IMR-90 (cell line): ENCODE measurements around the gene FHAD1. TPM values are rescaled to one million over a fixed set of nuclear protein-coding genes. Genes with fewer than 3 reads are reported as not detected.

ENCODE experiments used
- ATAC-seq: fragments of 200-7000 bp; cut with Tn5 transposase; 2 replicates; pipeline ENCODE4 v1.9.1; 2020; ENCODE audit warnings: low read depth, mild to moderate bottlenecking, moderate library complexity
- BruUV-seq: library from RNA; stranded (reverse); fragments of 400-500 nt; replicated peaks from 2 replicates; lab custom pipeline; 2021; lab: Mats Ljungman, UMichigan
- CTCF ChIA-PET: fragments of 300-600 bp; formaldehyde crosslinking; extraction: SDS; loops from one replicate; lab custom pipeline; 2021; ENCODE audit warnings: antibody characterized with exemption; lab: Yijun Ruan, JAX
- POLR2A ChIA-PET: fragments of 300-600 bp; sonication (Branson Sonifier 250); formaldehyde crosslinking; loops from one replicate; lab custom pipeline; 2022; ENCODE audit warnings: antibody characterized with exemption; ENCODE audit not compliant: unreplicated experiment; lab: Charles Lee
- DNase-seq: peaks from one replicate; pipeline ENCODE4 v3.0.0; 2013
- H2AFZ ChIP-seq: replicated peaks from 2 replicates; pipeline ENCODE3; 2013; ENCODE audit warnings: low read length, mild to moderate bottlenecking; ENCODE audit not compliant: poor library complexity
- H2AK5ac ChIP-seq: 2 replicates; pipeline ENCODE4 v1.6.1; 2013; ENCODE audit warnings: low read depth, low read length, inconsistent platforms
- H2AK9ac ChIP-seq: replicated peaks from 2 replicates; pipeline ENCODE3; 2013; ENCODE audit warnings: mild to moderate bottlenecking, low read depth, low read length, moderate library complexity; ENCODE audit not compliant: poor library complexity
- H2BK120ac ChIP-seq: 2 replicates; pipeline ENCODE4 v1.6.1; 2013; ENCODE audit warnings: low read depth, low read length, inconsistent platforms
- H2BK15ac ChIP-seq: 3 replicates; pipeline ENCODE4 v1.6.1; 2013; ENCODE audit warnings: low read depth, low read length, inconsistent platforms
- H2BK20ac ChIP-seq: 2 replicates; pipeline ENCODE4 v1.6.1; 2013; ENCODE audit warnings: low read depth, mild to moderate bottlenecking, inconsistent platforms, low read length, moderate library complexity
- H2BK5ac ChIP-seq: 2 replicates; pipeline ENCODE4 v1.6.1; 2013; ENCODE audit warnings: mild to moderate bottlenecking, low read depth, low read length, inconsistent platforms; ENCODE audit not compliant: poor library complexity, severe bottlenecking
- H3K14ac ChIP-seq: replicated peaks from 2 replicates; pipeline ENCODE4 v1.6.1; 2013; ENCODE audit warnings: low read depth, low read length, inconsistent platforms
- H3K18ac ChIP-seq: 2 replicates; pipeline ENCODE4 v1.6.1; 2013; ENCODE audit warnings: low read depth, low read length, control low read depth
- H3K23ac ChIP-seq: 2 replicates; pipeline ENCODE4 v1.6.1; 2013; ENCODE audit warnings: low read depth, low read length, inconsistent platforms
- H3K27ac ChIP-seq: 2 replicates; pipeline ENCODE4 v1.5.1; 2013; ENCODE audit warnings: mild to moderate bottlenecking, control low read depth, low read length; ENCODE audit not compliant: insufficient read depth
- H3K27me3 ChIP-seq: 2 replicates; pipeline ENCODE4 v1.6.1; 2013; ENCODE audit warnings: low read length; ENCODE audit not compliant: control insufficient read depth, insufficient read depth
- H3K36me3 ChIP-seq: 2 replicates; pipeline ENCODE4 v1.6.1; 2013; ENCODE audit warnings: low read length, mixed read lengths; ENCODE audit not compliant: control insufficient read depth, insufficient read depth
- H3K4ac ChIP-seq: 2 replicates; pipeline ENCODE4 v1.6.1; 2013; ENCODE audit warnings: low read depth, low read length, inconsistent platforms
- H3K4me1 ChIP-seq: 2 replicates; pipeline ENCODE4 v1.6.1; 2013; ENCODE audit warnings: low read length, mixed read lengths; ENCODE audit not compliant: control insufficient read depth, insufficient read depth
- H3K4me2 ChIP-seq: 2 replicates; pipeline ENCODE4 v1.6.1; 2013; ENCODE audit warnings: low read depth, mild to moderate bottlenecking, control low read depth, low read length, moderate library complexity
- H3K4me3 ChIP-seq: 2 replicates; pipeline ENCODE4 v1.5.1; 2013; ENCODE audit warnings: low read depth, mild to moderate bottlenecking, control low read depth, low read length, moderate library complexity; ENCODE audit not compliant: insufficient read depth
- H3K56ac ChIP-seq: 2 replicates; pipeline ENCODE4 v1.6.1; 2013; ENCODE audit warnings: low read length, inconsistent platforms; ENCODE audit not compliant: insufficient read depth; ENCODE audit errors: extremely low read depth
- H3K79me1 ChIP-seq, 2 experiments: 2 replicates each; pipeline ENCODE4 v1.6.1; 2013; ENCODE audit warnings: low read length in 2 of 2, inconsistent platforms in 1 of 2, low read depth in 1 of 2
- H3K9ac ChIP-seq: 2 replicates; pipeline ENCODE4 v1.6.1; 2013; ENCODE audit warnings: low read depth, low read length, control low read depth
- H3K9me1 ChIP-seq: 2 replicates; pipeline ENCODE4 v1.6.1; 2013; ENCODE audit warnings: low read length, inconsistent platforms; ENCODE audit not compliant: insufficient read depth
- H3K9me3 ChIP-seq: 2 replicates; pipeline ENCODE4 v1.6.1; 2013; ENCODE audit warnings: low read length; ENCODE audit not compliant: control insufficient read depth, insufficient read depth
- H4K20me1 ChIP-seq: 2 replicates; pipeline ENCODE4 v1.6.1; 2013; ENCODE audit warnings: low read length, inconsistent platforms; ENCODE audit not compliant: insufficient read depth
- H4K5ac ChIP-seq: 2 replicates; pipeline ENCODE4 v1.6.1; 2013; ENCODE audit warnings: mild to moderate bottlenecking, low read depth, low read length, control low read depth
- H4K8ac ChIP-seq, 2 experiments: 2 replicates each; pipeline ENCODE4 v1.6.1; 2013; ENCODE audit warnings: low read depth in 2 of 2, low read length in 2 of 2, control low read depth in 1 of 2, inconsistent platforms in 1 of 2
- H4K91ac ChIP-seq: 2 replicates; pipeline ENCODE4 v1.6.1; 2013; ENCODE audit warnings: low read depth, low read length, inconsistent platforms; ENCODE audit not compliant: insufficient read depth
- CHD1 ChIP-seq: IDR thresholded peaks from 2 replicates; pipeline ENCODE4 v1.6.1; 2012; ENCODE audit warnings: low read depth, low read length, improper control_type of control experiment
- WGBS, 2 experiments: methylation state at CpG; one replicate each; pipeline versions ENCODE4 v1.1.5 to v1.1.7; 2013; ENCODE audit warnings: missing lambda C conversion rate in 2 of 2; ENCODE audit not compliant: insufficient read length in 1 of 2; ENCODE audit errors: extremely low coverage in 2 of 2; 5-methylcytosine and 5-hydroxymethylcytosine counted together
- dilution Hi-C: fragments of 300-500 bp; cut with HindIII; formaldehyde crosslinking; loops from one replicate; pipeline ENCODE4 v1.14.3; 2018; ENCODE audit warnings: low sequenced_read_pairs; ENCODE audit not compliant: unreplicated experiment
- in situ Hi-C: fragments of 300-500 bp; cut with MboI; formaldehyde crosslinking; loops from 3 replicates; pipeline ENCODE4 v1.14.3; 2019; ENCODE audit warnings: low sequenced_read_pairs, inconsistent platforms, mixed read lengths
- intact Hi-C: fragments of 100-400 bp; cut with micrococcal nuclease; formaldehyde crosslinking; loops from 2 replicates; pipeline ENCODE4 v1.10.0; 2022
- polyA plus RNA-seq, 3 experiments: library from polyadenylated mRNA; depleted of rRNA; stranded (reverse); fragments of >200 nt; gene quantifications; 2 replicates each; pipeline ENCODE4 v1.2.3, GENCODE V29; 2012; ENCODE audit warnings: low replicate concordance in 1 of 3
- total RNA-seq: library from RNA; depleted of rRNA; stranded (reverse); fragments of >200 nt; gene quantifications from 2 replicates; pipeline ENCODE4 v1.2.3, GENCODE V29; 2012

Gene FHAD1
- total and polyA plus RNA-seq, 2 of the 4 experiments (the other 2 are of a cell fraction): not detected

GRCh38 chr1:15275921-15276683, 29.1 kb downstream of the FHAD1 start:
- H3K27me3 ChIP-seq: peaks cover 10% of the 10 kb centered on the region
- H4K5ac ChIP-seq: no peak overlapping the region
- H3K4me2 ChIP-seq: no peak overlapping the region
- DNase-seq: no peak
- H3K9me3 ChIP-seq: no peaks in the 10 kb centered on the region
- H3K36me3 ChIP-seq: no peaks in the 10 kb centered on the region
- H3K9me1 ChIP-seq: no peaks in the 10 kb centered on the region
- peaks cover 2% of the 10 kb centered on the region; the same call in 1 of the 2 replicates for H3K4me1 ChIP-seq
- in situ Hi-C loops: no loop called here
- dilution Hi-C loops: no loop called here
- H3K23ac ChIP-seq: no peak overlapping the region
- no peak for TF ChIP-seq CHD1
- no peak overlapping the region for H3K56ac ChIP-seq
- no peak for ATAC-seq
- no peak overlapping the region for H3K4me3 ChIP-seq
- no peak overlapping the region for H2AFZ ChIP-seq
- no peak overlapping the region for H2BK120ac ChIP-seq
- no peak overlapping the region for H4K8ac ChIP-seq
- H3K9ac ChIP-seq: no peak overlapping the region
- H3K79me1 ChIP-seq: no peaks in the 10 kb centered on the region
- ChIA-PET CTCF (interaction anchor here (1.1 kb wide), 1 partner anchor 147 kb away, joined by 3 read pairs; no protein-coding TSS in a partner anchor), POLR2A (no interaction called here)
- no peak overlapping the region for H3K27ac ChIP-seq
- H2BK15ac ChIP-seq: no peak overlapping the region
- H3K18ac ChIP-seq: no peak overlapping the region
- WGBS, 2 experiments: 86% methylated on average over 4 of the region's 10 CpGs; no CpG with 5 or more reads in 1 of the 2 experiments
- no peak overlapping the region for H2BK20ac ChIP-seq
- no peak overlapping the region for H2AK5ac ChIP-seq
- no peaks in the 10 kb centered on the region for H4K20me1 ChIP-seq
- no peak overlapping the region for H3K14ac ChIP-seq
- H2BK5ac ChIP-seq: no peak overlapping the region
- intact Hi-C loops: no loop called here
- no TSS peak for BruUV-seq
- H2AK9ac ChIP-seq: no peak overlapping the region
- H3K4ac ChIP-seq: no peak overlapping the region
- H4K91ac ChIP-seq: no peak overlapping the region
